GM23338 (cell line): ENCODE measurements around the gene ZWINT. TPM values are rescaled to one million over a fixed set of nuclear protein-coding genes. Genes with fewer than 3 reads are reported as not detected.

Experiments
- ATAC-seq: fragments of 200-7000 bp; cut with Tn5 transposase; 3 replicates; pipeline ENCODE4 v1.9.1; 2020
- DNase-seq: peaks from one replicate; pipeline ENCODE4 v3.0.0-alpha.2; 2015; ENCODE audit warnings: low spot score
- H2AFZ ChIP-seq: fragments of 200-600 bp; sonication (generic); 2 replicates; pipeline ENCODE4 v1.8.0; 2016; ENCODE audit warnings: antibody characterized with exemption, mild to moderate bottlenecking, moderate library complexity
- H3F3A ChIP-seq: fragments of 200-600 bp; sonication (generic); replicated peaks from 2 replicates; pipeline ENCODE4 v1.8.0; 2017; ENCODE audit warnings: antibody characterized with exemption, mixed run types, low read depth
- H3K27ac ChIP-seq: fragments of 200-600 bp; sonication (generic); 2 replicates; pipeline ENCODE4 v1.6.1; 2016; ENCODE audit warnings: low read depth
- H3K27me3 ChIP-seq: fragments of 200-600 bp; sonication (generic); 2 replicates; pipeline ENCODE4 v1.8.0; 2016; ENCODE audit warnings: mild to moderate bottlenecking, mixed run types, moderate library complexity; ENCODE audit not compliant: insufficient read depth
- H3K36me3 ChIP-seq: fragments of 200-600 bp; sonication (generic); 2 replicates; pipeline ENCODE4 v1.8.0; 2016; ENCODE audit warnings: mild to moderate bottlenecking; ENCODE audit not compliant: insufficient read depth
- H3K4me1 ChIP-seq: fragments of 200-600 bp; sonication (generic); 2 replicates; pipeline ENCODE4 v1.8.0; 2016; ENCODE audit warnings: mild to moderate bottlenecking, moderate library complexity; ENCODE audit not compliant: insufficient read depth
- H3K4me2 ChIP-seq: fragments of 200-600 bp; sonication (generic); 2 replicates; pipeline ENCODE4 v1.7.1; 2017; ENCODE audit warnings: mixed run types
- H3K4me3 ChIP-seq: fragments of 200-600 bp; sonication (generic); 2 replicates; pipeline ENCODE4 v1.6.1; 2016; ENCODE audit warnings: mixed run types
- H3K79me2 ChIP-seq: fragments of 200-600 bp; sonication (generic); replicated peaks from 2 replicates; pipeline ENCODE4 v1.8.0; 2017; ENCODE audit warnings: mild to moderate bottlenecking; ENCODE audit not compliant: insufficient read depth
- H3K9me2 ChIP-seq: fragments of 200-600 bp; sonication (generic); 2 replicates; pipeline ENCODE4 v1.8.0; 2017; ENCODE audit not compliant: insufficient read depth
- H4K20me1 ChIP-seq: fragments of 200-600 bp; sonication (generic); replicated peaks from 2 replicates; pipeline ENCODE4 v1.8.0; 2017; ENCODE audit warnings: mild to moderate bottlenecking; ENCODE audit not compliant: insufficient read depth
- H3K27ac Mint-ChIP-seq: 2 replicates; pipeline ENCODE4 v1.8.0; 2020; ENCODE audit warnings: inconsistent platforms, mild to moderate bottlenecking, moderate library complexity, mixed read lengths
- H3K27me3 Mint-ChIP-seq: 3 replicates; pipeline ENCODE4 v1.8.0; 2022; ENCODE audit warnings: low read depth, mild to moderate bottlenecking, moderate library complexity, mixed read lengths, inconsistent platforms; ENCODE audit not compliant: insufficient read depth, poor library complexity
- H3K36me3 Mint-ChIP-seq: 3 replicates; pipeline ENCODE4 v1.8.0; 2021; ENCODE audit warnings: low read depth, mild to moderate bottlenecking, inconsistent platforms, moderate library complexity, mixed read lengths
- H3K4me1 Mint-ChIP-seq: 3 replicates; pipeline ENCODE4 v1.8.0; 2020; ENCODE audit warnings: mild to moderate bottlenecking, inconsistent platforms, mixed read lengths
- H3K4me3 Mint-ChIP-seq: 3 replicates; pipeline ENCODE4 v1.8.0; 2021; ENCODE audit warnings: moderate library complexity, mild to moderate bottlenecking, inconsistent platforms, mixed read lengths
- H3K9me3 Mint-ChIP-seq: 3 replicates; pipeline ENCODE4 v1.8.0; 2020; ENCODE audit warnings: moderate library complexity, mild to moderate bottlenecking, inconsistent platforms, mixed read lengths
- ETS1 ChIP-seq: IDR thresholded peaks from 2 replicates; pipeline ENCODE4 v1.6.1; 2016; ENCODE audit warnings: antibody characterized with exemption
- NANOG ChIP-seq: IDR thresholded peaks from 2 replicates; pipeline ENCODE4 v1.6.1; 2016; ENCODE audit warnings: antibody characterized with exemption, borderline replicate concordance
- POLR2AphosphoS5 ChIP-seq: IDR thresholded peaks from 2 replicates; pipeline ENCODE4 v1.6.1; 2016; ENCODE audit warnings: antibody characterized with exemption, low read depth
- STAT1 ChIP-seq: IDR thresholded peaks from one replicate; pipeline ENCODE4 v1.6.1; 2016; ENCODE audit warnings: antibody characterized with exemption; ENCODE audit not compliant: unreplicated experiment
- ZNF462 ChIP-seq: fragments of 250-450 bp; sonication (Bioruptor Pico); IDR thresholded peaks from 2 replicates; pipeline ENCODE4 v1.5.0; 2020; ENCODE audit warnings: mild to moderate bottlenecking, moderate library complexity
- polyA plus RNA-seq: library from polyadenylated mRNA; unstranded; fragments of >200 nt; fragmentation: Nextera tagmentation; extraction: Ambion mirVana; gene quantifications from 2 replicates; pipeline ENCODE4 v1.2.1, GENCODE V29; 2016
- total RNA-seq: library from RNA; depleted of rRNA; stranded (reverse); fragments of >200 nt; shearing (Covaris generic); gene quantifications from 2 replicates; pipeline ENCODE4 v1.2.3, GENCODE V29; 2014

The ZWINT gene
- total and polyA plus RNA-seq, 2 experiments from 2014 or later: 83.7 to 109 TPM

DNA sequence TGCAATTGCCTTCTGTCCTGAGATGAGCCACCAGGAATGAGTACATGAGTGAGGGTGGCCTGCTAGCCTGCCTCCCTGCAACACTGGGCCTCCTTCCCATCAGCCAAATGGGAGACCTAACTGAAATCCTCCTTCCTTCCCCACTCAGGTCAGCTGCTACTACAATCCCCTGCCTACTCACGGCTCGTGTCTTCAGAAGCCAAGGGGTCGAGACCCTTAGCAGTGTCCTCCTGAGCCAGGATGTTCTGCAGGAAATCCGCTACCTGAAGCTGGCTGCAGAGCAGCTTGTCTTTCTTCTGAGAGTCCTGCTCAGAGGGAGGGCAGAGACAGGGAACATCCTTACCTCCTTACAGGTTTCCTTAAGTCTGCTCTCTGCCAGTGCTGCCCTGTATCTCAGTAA lies 1.2 kb downstream of the ZWINT start:
- Histone ChIP-seq H3F3A (no peaks in the 10 kb centered on the region), H3K79me2 (peaks cover 33% of the 10 kb centered on the region), H4K20me1 (peaks cover 6% of the 10 kb centered on the region; the same call in 1 of the 2 replicates), H3K36me3 (peaks cover 20% of the 10 kb centered on the region; the same call in 1 of the 2 replicates), H3K27me3 (no peaks in the 10 kb centered on the region), H3K4me2 (peak overlapping the region; percentile 98), H3K4me3 (peak overlapping the region; percentile 78), H2AFZ (no peak overlapping the region), H3K27ac (no peak overlapping the region), H3K9me2 (no peaks in the 10 kb centered on the region), H3K4me1 (0 out of 2 replicates have a peak, but pooled peaks cover 4% of the 10 kb centered on the region)
- Mint-ChIP-seq H3K4me1 (no peaks in the 10 kb centered on the region; the same call in 2 of the 3 replicates), H3K27ac (0 out of 2 replicates have a peak overlapping the region, but pooled peaks have one; percentile 97), H3K27me3 (peaks cover 12% of the 10 kb centered on the region), H3K36me3 (peaks cover 42% of the 10 kb centered on the region), H3K9me3 (no peaks in the 10 kb centered on the region), H3K4me3 (peak overlapping the region; percentile 99)
- DNase-seq: no peak
- no peak for ATAC-seq
- TF ChIP-seq ETS1 (no peak), ZNF462 (CRISPR knock-in tag) (no peak), STAT1 (no peak), POLR2AphosphoS5 (no peak), NANOG (no peak)
